HPDE6-E6E7 (cell line): ENCODE results near the gene DIAPH1.

Experiments used
- DNase-seq: peaks from one replicate; pipeline ENCODE4 v3.0.0; 2011; ENCODE audit warnings: missing footprints; ENCODE audit errors: extremely low spot score

Gene DIAPH1

GRCh38 chr5:141618804-141619554 is at the start of gene DIAPH1:
DIAPH1 (minus strand) TSS chr5:141619000; CDS start chr5:141618914, 86 bp downstream.
- peak; percentile 93 for DNase-seq

- DNase-seq, result no peak
Observed at GRCh38 chr5:141665995-141666940, 47.5 kb upstream of the DIAPH1 start.

GRCh38 chr5:141664733-141665461 is 46.1 kb upstream of the DIAPH1 start:
- DNase-seq, result peak; percentile 69

- DNase-seq, result no peak
Observed at GRCh38 chr5:141663506-141663905, 44.7 kb upstream of the DIAPH1 start.

GRCh38 chr5:141662028-141662427 is 43.2 kb upstream of the DIAPH1 start:
- DNase-seq, result no peak

- peak; percentile 70 for DNase-seq
Observed at GRCh38 chr5:141657937-141658545, 39.2 kb upstream of the DIAPH1 start.

GRCh38 chr5:141657404-141657803 is 38.6 kb upstream of the DIAPH1 start:
- no peak for DNase-seq

- DNase-seq, result no peak
Observed at GRCh38 chr5:141656396-141656795, 37.6 kb upstream of the DIAPH1 start.

GRCh38 chr5:141655020-141655419 is 36.2 kb upstream of the DIAPH1 start:
- no peak for DNase-seq

- no peak for DNase-seq
Observed at GRCh38 chr5:141654298-141654697, 35.5 kb upstream of the DIAPH1 start.

- DNase-seq, result no peak
Observed at GRCh38 chr5:141651728-141652105, 32.9 kb upstream of the DIAPH1 start.

GRCh38 chr5:141650851-141651727 is 32.3 kb upstream of the DIAPH1 start, which contains the start of gene FCHSD1:
FCHSD1 (minus strand) TSS chr5:141651418; CDS start chr5:141651368, 50 bp downstream.
- DNase-seq, result peak; percentile 93

- no peak for DNase-seq
Observed at GRCh38 chr5:141649972-141650371, 31.2 kb upstream of the DIAPH1 start.

GRCh38 chr5:141649056-141649688 is 30.4 kb upstream of the DIAPH1 start:
- no peak for DNase-seq

- no peak for DNase-seq
Observed at GRCh38 chr5:141647851-141648250, 29.1 kb upstream of the DIAPH1 start.

GRCh38 chr5:141647242-141647641 is 28.4 kb upstream of the DIAPH1 start:
- no peak for DNase-seq

- DNase-seq, result no peak
Observed at GRCh38 chr5:141646026-141646425, 27.2 kb upstream of the DIAPH1 start.

GRCh38 chr5:141641634-141642267 is 23.0 kb upstream of the DIAPH1 start:
- DNase-seq, result peak; percentile 86

- DNase-seq, result no peak
Observed at GRCh38 chr5:141640698-141641097, 21.9 kb upstream of the DIAPH1 start.

- no peak for DNase-seq
Observed at GRCh38 chr5:141640051-141640415, 21.2 kb upstream of the DIAPH1 start.
